HEK293T (cell line): ENCODE measurements around the gene AMZ1.
"Not testable (repeated sequence)": the region's sequence is repeated elsewhere in the genome, so short reads cannot be mapped to it uniquely, and the experiment has no call there.

Experiments
- CTCF ChIA-PET: fragments of 350-600 bp; formaldehyde crosslinking; extraction: SDS; loops from one replicate; lab custom pipeline; 2021; ENCODE audit warnings: antibody characterized with exemption, inconsistent platforms; lab: Yijun Ruan, JAX
- POLR2A ChIA-PET: fragments of 350-600 bp; formaldehyde crosslinking; extraction: SDS; loops from one replicate; lab custom pipeline; 2020; ENCODE audit warnings: antibody characterized with exemption, inconsistent platforms; lab: Yijun Ruan, JAX
- DNase-seq: peaks from one replicate; pipeline ENCODE4 v3.0.0; 2012; ENCODE audit warnings: mixed read lengths; ENCODE audit errors: extremely low spot score
- ARNT ChIP-seq: fragments of 450-650 bp; IDR thresholded peaks from 2 replicates; pipeline ENCODE4 v1.6.1; 2017; ENCODE audit warnings: mild to moderate bottlenecking
- BHLHE40 ChIP-seq: fragments of 450-650 bp; IDR thresholded peaks from 2 replicates; pipeline ENCODE4 v1.6.1; 2016; ENCODE audit warnings: mild to moderate bottlenecking, moderate library complexity, borderline replicate concordance
- CTBP1 ChIP-seq: fragments of 450-650 bp; IDR thresholded peaks from 2 replicates; pipeline ENCODE4 v1.6.1; 2016; ENCODE audit warnings: borderline replicate concordance
- ELF4 ChIP-seq: fragments of 450-650 bp; IDR thresholded peaks from 2 replicates; pipeline ENCODE4 v1.6.1; 2017; ENCODE audit warnings: antibody characterized with exemption
- FOXA1 ChIP-seq: fragments of 450-650 bp; IDR thresholded peaks from 2 replicates; pipeline ENCODE4 v1.6.1; 2016; ENCODE audit warnings: mild to moderate bottlenecking
- FOXK2 ChIP-seq: fragments of 450-650 bp; IDR thresholded peaks from 2 replicates; pipeline ENCODE4 v1.6.1; 2016; ENCODE audit warnings: mild to moderate bottlenecking
- FOXM1 ChIP-seq: fragments of 450-650 bp; IDR thresholded peaks from 2 replicates; pipeline ENCODE4 v1.6.1; 2017; ENCODE audit warnings: mild to moderate bottlenecking, borderline replicate concordance
- HDGF ChIP-seq: fragments of 450-650 bp; IDR thresholded peaks from 2 replicates; pipeline ENCODE4 v1.6.1; 2017; ENCODE audit warnings: antibody characterized with exemption, borderline replicate concordance
- L3MBTL2 ChIP-seq: fragments of 450-650 bp; conservative IDR thresholded peaks from 2 replicates; pipeline ENCODE4 v1.6.1; 2016; ENCODE audit warnings: mild to moderate bottlenecking
- LEF1 ChIP-seq: fragments of 450-650 bp; IDR thresholded peaks from 2 replicates; pipeline ENCODE4 v1.6.1; 2017; ENCODE audit warnings: mild to moderate bottlenecking, borderline replicate concordance
- NFRKB ChIP-seq: fragments of 450-650 bp; IDR thresholded peaks from 2 replicates; pipeline ENCODE4 v1.6.1; 2016; ENCODE audit warnings: mild to moderate bottlenecking, moderate library complexity
- SP1 ChIP-seq: fragments of 450-650 bp; IDR thresholded peaks from 2 replicates; pipeline ENCODE4 v1.6.1; 2017
- SUZ12 ChIP-seq: fragments of 450-650 bp; IDR thresholded peaks from 2 replicates; pipeline ENCODE4 v1.6.1; 2016; ENCODE audit warnings: mild to moderate bottlenecking
- TARDBP ChIP-seq: fragments of 450-650 bp; IDR thresholded peaks from 2 replicates; pipeline ENCODE4 v1.6.1; 2016
- ZNF384 ChIP-seq: fragments of 450-650 bp; IDR thresholded peaks from 2 replicates; pipeline ENCODE4 v1.6.1; 2016
- TF ChIP-seq, protein P1 (sequence below): fragments of 450-650 bp; IDR thresholded peaks from 2 replicates; pipeline ENCODE4 v1.6.1; 2016

Gene AMZ1

GRCh38 chr7:2736411-2736914 is 48.5 kb downstream of the AMZ1 start:
- POLR2A ChIA-PET = no interaction called here
- no peak for TF ChIP-seq FOXK2
- no peak for TF ChIP-seq ELF4
- no peak for TF ChIP-seq BHLHE40
- TF ChIP-seq, protein P1, sequence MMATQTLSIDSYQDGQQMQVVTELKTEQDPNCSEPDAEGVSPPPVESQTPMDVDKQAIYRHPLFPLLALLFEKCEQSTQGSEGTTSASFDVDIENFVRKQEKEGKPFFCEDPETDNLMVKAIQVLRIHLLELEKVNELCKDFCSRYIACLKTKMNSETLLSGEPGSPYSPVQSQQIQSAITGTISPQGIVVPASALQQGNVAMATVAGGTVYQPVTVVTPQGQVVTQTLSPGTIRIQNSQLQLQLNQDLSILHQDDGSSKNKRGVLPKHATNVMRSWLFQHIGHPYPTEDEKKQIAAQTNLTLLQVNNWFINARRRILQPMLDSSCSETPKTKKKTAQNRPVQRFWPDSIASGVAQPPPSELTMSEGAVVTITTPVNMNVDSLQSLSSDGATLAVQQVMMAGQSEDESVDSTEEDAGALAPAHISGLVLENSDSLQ = no peak
- TF ChIP-seq ZNF384 = no peak
- TF ChIP-seq ARNT = no peak
- TF ChIP-seq SUZ12 = no peak
- no peak for TF ChIP-seq HDGF
- TF ChIP-seq TARDBP = no peak
- TF ChIP-seq FOXM1 = no peak
- CTCF ChIA-PET = interaction anchor here (1.1 kb wide), 1 partner anchor 26 kb away, joined by 3 read pairs; no protein-coding TSS in a partner anchor

DNA sequence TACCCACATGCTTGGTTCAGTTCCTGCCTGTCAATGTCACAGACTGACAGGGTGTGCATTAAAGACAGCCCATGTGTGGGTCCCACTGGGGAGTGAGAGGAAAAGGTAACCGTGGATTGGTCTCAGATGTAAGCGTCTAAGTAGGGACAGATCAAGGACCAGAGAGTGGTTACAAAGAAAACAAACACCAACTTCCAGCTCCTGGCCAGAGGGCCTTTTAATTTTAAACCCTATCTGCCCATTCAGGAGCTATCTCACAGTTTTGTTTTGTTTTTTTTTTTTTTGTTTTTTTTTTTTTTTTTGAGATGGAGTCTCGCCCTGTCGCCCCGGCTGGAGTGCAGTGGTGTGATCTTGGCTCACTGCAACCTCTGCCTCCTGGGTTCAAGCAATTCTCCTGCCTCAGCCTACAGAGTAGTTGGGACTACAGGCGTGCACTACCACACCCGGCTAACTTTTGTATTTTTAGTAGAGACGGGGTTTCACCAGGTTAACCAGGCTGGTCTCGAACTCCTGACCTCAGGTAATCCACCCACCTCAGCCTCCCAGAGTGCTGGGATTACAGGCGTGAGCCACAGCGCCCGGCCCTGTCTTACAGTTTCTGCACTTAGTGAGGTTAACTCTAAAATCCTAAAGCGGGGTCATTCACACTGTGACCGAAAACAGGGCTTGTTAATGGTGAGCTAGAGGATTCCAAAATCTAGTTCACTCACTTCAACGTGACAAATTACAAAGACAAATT is 49.2 kb downstream of the AMZ1 start:
- CTCF ChIA-PET = interaction anchor here (1.1 kb wide), 1 partner anchor 27 kb away, joined by 3 read pairs; no protein-coding TSS in a partner anchor
- DNase-seq, POLR2A ChIA-PET: not testable (repeated sequence)

More at GRCh38 chr7:2736411-2736914, 48.5 kb downstream of the AMZ1 start:
- no peak for DNase-seq

DNA sequence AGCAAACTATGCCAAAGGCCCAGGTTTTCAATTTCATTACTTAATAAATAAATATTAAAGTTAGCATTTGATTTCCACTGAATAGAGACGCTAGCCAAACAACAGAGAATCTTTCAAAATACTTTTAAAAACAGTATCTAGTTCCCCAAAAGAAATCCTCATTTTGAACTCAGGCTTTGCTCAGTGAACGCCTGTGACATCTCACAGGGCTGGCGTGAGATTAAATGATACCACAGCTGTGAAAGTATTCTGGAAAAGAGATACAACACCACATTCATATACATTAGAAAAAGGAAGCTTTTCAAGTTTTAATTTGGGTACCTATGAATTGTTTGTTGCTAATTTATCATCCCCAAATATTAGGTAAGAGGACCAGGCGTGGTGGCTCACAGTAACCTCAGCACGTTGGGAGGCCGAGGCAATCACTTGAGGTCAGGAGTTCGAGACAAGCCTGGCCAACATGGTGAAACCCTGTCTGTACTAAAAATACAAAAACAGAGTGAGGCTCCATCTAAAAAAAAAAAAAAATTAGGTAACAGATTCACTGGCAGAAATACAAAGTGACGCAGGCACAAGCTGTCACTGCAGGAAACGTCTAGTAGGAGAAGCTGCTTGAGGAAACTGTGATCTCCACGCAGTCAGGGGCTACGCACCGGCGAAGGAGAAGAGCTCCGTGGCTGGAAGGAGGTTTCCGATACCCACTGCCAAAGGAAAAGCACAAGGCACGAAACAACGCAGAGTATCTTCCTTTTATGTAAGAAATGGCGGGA is 50.0 kb downstream of the AMZ1 start:
- ChIA-PET POLR2A (no interaction called here), CTCF (interaction anchor here (1.1 to 1.2 kb wide), 2 partner anchors 21 to 28 kb away, joined by 3 to 4 read pairs; no protein-coding TSS in a partner anchor)
- TF ChIP-seq FOXM1 = no peak
- TF ChIP-seq BHLHE40 = no peak
- TF ChIP-seq NFRKB = no peak
- TF ChIP-seq FOXK2 = no peak
- TF ChIP-seq SP1 = no peak
- DNase-seq = no peak

DNA sequence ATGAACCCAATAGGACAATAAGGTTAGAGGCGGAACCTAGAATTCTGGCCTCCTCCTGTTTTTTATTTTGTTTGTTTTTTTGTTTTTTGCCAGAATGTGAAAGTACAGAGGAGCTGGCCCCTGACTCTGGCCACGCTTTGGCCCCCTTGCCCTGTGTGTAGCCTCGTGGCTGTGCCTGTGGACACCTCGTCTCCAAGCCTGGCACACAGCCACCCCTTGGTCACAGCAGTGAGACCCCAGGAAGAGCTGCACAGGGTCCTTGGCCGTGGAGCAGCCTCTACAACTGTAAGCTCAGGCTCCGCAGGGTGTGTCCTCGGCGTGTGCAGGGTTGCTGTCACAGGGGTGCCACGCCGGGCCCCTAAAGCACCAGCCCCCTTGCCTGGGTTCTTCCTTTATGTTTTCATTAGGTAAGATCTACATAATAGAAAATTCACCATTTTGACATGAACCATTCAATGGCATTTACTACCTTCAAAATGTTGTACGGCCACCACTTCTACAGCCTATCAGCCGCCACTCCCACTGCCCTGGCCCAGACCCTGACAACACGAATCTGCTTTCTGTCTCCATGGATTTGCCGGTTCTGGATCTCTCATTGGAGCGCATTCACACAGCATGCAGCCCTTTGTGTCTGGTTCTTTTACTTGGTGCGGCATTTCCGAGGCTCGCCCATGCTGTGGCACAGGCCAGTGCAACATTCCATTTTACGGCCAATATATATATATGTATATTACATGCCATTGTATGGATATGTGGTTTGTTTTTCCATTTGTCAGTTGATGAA is 51.0 kb downstream of the AMZ1 start:
- TF ChIP-seq HDGF = no peak
- no peak for TF ChIP-seq FOXA1
- no peak for TF ChIP-seq FOXK2
- TF ChIP-seq ARNT = no peak
- TF ChIP-seq, protein P1 = no peak
- no peak for TF ChIP-seq SUZ12
- no peak for TF ChIP-seq FOXM1
- no peak for TF ChIP-seq NFRKB
- TF ChIP-seq CTBP1 = no peak
- TF ChIP-seq LEF1 = no peak
- TF ChIP-seq L3MBTL2 = no peak
- TF ChIP-seq BHLHE40 = no peak
- TF ChIP-seq ZNF384 = no peak
- TF ChIP-seq SP1 = no peak
- no peak for TF ChIP-seq ELF4
- TF ChIP-seq TARDBP = no peak
- CTCF ChIA-PET = interaction anchor here (1.2 kb wide), 1 partner anchor 22 kb away, joined by 4 read pairs; no protein-coding TSS in a partner anchor
- DNase-seq = no peak
- POLR2A ChIA-PET = no interaction called here

GRCh38 chr7:2743523-2744185 is 55.7 kb downstream of the AMZ1 start:
- CTCF ChIA-PET, POLR2A ChIA-PET, DNase-seq: not testable (repeated sequence)

DNA sequence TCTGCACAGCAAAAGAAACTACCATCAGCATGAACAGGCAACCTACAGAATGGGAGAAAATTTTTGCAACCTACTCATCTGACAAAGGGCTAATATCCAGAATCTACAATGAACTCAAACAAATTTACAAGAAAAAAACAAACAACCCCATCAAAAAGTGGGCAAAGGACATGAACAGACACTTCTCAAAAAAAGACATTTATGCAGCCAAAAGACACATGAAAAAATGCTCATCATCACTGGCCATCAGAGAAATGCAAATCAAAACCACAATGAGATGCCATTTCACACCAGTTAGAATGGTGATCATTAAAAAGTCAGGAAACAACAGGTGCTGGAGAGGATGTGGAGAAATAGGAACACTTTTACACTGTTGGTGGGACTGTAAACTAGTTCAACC is 60.7 kb downstream of the AMZ1 start:
- DNase-seq, POLR2A ChIA-PET, CTCF ChIA-PET: not testable (repeated sequence)
